HG03354 (cell line): ENCODE results near the gene GOLGA3.
"Not testable (repeated sequence)": the region's sequence is repeated elsewhere in the genome, so short reads cannot be mapped to it uniquely, and the experiment has no call there.

Experiments used
- ATAC-seq: cut with Tn5 transposase; IDR thresholded peaks from one replicate; pipeline ENCODE4 v1.9.1; 2021; ENCODE audit warnings: mild to moderate bottlenecking; ENCODE audit not compliant: unreplicated experiment, poor library complexity, severe bottlenecking

Gene GOLGA3

DNA sequence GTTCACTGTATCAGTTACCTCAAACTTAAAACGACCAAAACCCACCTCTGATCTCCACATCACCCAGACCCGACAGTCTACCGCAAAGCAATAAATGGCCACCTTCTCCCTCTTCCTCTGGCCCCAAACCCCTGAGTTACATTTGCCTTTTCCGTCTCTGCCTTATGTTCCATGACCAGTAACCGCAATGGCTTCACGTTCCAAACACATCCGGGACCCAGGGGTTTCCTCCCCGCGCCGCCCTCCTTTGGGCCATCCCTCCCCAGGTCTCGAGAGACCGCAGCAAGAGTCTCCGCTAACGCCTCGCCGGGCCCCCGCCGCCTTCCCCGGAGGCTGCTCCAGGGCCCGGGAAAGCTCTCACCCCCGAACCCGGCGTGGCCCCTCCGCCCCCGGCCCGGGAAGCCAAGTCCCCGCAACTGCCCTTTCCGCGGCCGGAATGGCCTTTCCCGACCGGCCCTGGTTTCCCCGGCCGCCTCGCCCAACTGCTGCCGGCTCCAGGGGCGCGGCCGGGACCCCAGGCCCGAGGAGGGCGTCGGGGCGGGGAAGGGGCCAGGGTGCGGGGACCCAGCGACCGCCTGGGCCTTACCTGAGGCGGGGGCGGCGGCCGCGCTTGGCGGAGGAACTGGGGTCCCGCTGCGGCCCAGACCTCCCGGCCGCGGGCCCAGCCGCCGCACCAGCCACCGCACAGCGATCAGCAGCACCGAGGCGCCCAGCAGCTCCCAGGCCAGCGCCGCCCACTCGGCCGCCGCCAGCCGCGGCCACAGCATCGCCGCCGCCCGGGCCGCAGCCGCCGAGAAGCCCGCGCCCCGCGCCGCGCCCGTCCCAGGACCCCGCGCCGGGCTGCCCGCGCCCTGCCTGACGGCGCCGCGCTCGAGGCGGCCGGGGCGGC, 67.4 kb downstream of the GOLGA3 start, which contains the start of gene ANKLE2:
Gene ANKLE2 (minus strand): TSS at position 801 of the 889 bp plus-strand sequence. CDS start 34 bp downstream, at position 767.
- peak; percentile 47 for ATAC-seq

DNA sequence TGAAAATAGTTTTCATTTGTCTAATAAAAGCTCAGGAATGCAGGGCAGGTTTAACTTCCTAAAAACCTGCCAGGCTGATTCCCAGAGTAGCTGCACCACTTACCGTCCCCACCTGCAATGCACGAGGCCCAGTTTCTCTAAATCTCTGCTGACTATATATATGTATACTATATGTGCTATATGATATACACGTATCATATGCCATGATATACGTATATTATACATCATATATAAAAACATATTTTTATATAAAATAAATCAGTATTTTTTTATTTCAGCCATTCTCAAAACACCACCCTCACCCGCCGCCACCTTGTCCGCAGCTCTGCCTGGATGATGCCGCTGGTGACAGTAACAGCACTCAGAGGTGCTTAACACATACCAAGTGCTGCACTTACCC, 69.3 kb downstream of the GOLGA3 start:
- no peak for ATAC-seq

DNA sequence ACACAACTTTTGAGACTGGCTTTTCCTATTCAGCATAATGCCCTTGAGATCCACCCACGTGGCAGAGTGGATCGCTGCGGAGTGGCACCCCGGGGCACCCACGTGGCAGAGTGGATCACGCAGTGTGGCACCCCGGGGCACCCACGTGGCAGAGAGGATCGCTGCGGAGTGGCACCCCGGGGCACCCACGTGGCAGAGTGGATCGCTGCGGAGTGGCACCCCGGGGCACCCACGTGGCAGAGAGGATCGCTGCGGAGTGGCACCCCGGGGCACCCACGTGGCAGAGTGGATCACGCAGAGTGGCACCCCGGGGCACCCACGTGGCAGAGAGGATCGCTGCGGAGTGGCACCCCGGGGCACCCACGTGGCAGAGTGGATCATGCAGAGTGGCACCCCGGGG, 69.8 kb downstream of the GOLGA3 start:
- ATAC-seq = not testable (repeated sequence)

DNA sequence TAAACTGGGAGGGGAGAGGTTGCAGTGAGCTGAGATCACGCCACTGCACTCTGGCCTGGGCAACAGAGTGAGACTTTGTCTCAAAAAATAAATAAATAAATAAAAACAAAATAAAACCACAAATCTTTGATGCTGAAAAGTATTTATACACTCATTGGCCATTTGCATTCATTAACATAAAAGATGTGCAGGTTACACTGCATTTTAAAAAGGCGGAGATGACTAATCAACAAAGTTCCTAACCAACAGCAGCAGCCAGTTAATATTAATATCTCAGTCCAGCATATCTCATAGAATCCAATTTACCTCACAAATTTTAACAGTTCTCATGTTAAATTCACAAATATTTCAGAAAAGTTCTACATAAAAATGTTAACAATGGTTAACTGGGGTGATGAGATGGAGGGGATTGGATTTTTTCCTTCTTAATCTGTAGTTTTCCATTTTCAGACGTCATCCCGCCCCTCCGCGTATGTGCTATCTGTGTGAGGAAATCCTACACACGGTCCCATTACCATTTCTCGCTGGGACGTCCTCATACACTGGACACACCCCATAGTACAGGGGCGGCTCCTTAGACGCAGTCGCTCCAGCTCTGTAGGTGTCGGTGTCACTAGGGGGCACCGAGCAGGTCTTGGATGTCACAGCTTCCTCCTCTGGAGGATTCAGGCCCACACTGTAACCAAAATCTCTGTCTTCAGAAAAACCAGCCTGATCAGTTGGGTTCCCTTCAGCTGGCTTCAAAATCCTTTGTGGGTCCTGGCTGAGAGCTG, 74.3 kb downstream of the GOLGA3 start:
- ATAC-seq = no peak

DNA sequence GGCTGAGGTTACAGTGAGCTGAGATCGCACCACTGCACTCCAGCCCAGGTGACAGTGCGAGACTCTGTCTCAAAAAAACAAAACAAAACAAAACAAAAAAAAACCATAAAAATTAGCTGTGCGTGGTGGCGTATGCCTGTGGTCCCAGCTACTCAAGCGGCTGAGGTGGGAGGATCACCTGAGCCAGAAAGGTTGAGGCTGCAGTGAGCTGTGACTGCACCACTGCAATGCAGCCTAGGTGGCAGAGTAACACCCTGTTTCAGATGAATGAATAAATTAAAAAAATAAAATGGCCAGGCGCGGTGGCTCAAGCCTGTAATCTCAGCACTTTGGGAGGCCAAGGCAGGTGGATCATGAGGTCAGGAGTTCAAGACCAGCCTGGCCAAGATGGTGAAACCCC, 75.0 kb downstream of the GOLGA3 start:
- ATAC-seq = not testable (repeated sequence)

DNA sequence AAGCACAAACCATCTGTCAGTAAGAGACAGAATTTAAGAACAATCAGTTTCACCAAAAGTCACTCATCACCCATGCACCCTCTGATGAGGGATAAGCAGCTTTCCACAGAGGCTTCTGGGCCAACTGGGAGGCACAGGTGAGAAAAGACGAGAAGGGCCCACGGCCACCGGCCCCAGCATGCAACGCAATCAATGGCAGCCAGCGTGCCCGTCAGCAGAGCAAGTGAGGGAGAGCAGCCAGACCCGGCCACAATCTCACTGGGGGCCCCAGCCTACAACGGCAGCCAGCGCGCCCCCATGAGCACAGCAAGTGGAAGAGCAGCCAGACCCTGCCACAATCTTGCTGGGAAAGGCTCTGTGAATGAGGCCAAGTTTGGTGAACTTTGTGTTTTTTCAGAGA, 80.3 kb downstream of the GOLGA3 start:
- ATAC-seq = no peak

DNA sequence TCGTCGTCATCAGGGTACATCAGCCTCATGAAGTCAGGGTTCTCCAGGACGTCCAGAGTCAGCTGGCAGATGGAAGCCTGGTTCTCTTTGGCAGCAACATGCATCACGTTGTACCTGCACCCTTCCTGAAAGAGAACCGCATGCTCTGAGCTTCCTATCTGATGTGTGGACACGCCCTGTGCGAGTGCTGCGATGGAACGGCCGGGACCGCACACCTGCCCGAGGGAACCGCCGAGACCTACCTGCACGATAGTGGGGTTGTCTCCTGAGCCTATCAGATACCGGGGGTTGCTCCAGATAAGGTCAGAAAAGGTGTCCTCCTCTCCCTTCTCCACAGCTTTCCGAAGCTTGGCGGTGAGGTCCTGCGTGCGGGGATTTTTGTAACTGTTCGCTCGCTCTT, 80.8 kb downstream of the GOLGA3 start:
- ATAC-seq = no peak

DNA sequence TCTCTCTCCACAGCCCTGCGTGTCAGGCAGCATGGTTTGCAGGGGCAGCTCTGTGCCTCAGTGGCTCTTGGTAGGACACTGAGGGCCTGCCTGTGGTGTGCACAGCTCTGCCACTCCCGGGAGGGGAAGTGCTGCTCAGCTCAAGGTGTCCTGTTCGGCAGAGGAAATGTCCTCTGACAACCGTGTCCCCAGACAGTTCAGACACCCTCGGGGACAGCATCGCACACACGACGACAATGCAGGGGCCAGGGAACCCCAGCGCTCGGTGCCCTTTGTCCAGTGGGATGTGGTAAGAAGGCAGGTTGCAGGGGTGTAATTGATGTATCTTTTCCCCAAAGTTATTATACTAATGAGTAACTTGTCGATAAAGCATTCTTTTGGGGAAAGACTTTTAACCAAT, 81.3 kb downstream of the GOLGA3 start:
- no peak for ATAC-seq

DNA sequence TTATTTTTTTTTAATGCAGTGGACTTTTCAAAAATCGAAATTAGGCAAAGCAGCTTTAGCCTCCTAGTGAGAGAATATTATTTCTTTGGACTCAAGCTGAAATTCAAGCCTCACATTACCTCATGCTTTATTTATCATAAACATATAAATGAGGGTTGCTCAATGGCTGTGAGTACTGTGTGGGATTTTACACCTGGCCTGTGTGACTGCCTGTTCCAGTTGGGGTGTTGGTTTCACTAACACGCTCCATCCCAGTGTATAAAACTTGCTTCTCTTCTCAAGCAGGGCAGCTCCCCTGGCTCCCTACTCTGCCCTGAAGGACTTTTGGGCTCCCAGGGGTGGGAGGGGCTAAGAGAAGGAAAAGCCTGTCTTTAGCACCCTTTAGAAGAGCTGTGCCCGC, 82.1 kb downstream of the GOLGA3 start:
- no peak for ATAC-seq

DNA sequence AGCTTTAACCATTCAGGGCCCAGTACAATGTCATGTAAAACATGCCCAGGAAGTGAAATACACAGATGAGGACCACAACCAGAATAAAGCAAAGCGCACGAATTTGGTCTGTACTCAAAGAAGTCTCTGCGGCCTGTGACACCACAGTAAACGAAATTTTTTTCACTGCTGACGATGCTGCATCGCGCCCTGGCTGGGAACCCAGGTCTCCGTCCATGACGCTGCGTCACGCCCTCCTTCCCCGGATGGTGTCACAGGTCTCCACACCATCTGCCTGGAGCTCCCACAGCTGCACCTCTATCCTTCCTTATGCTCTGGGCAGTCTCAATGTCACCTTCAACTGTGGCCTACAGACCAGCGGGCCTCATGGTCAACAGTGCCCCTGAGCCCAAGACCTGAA, 84.8 kb downstream of the GOLGA3 start:
- no peak for ATAC-seq

DNA sequence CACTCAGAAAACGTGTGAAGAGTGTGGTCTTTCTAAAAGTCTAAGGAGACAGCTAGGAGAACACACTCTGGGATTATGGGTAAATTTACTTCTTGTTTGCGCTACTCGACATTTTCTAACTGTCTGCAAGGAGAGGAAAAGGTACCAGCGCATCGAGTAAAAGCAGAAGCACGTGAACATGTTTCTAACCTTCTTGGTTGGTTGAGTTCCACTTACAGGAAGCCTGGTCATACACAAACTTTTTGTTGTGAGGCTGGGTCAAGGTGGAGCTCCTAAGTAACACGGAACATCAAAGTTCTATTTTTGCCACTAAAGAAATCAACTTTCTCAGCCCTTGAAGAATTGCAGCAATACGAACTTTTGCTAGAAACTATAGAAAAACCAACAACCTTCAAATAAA, 87.0 kb downstream of the GOLGA3 start:
- no peak for ATAC-seq

DNA sequence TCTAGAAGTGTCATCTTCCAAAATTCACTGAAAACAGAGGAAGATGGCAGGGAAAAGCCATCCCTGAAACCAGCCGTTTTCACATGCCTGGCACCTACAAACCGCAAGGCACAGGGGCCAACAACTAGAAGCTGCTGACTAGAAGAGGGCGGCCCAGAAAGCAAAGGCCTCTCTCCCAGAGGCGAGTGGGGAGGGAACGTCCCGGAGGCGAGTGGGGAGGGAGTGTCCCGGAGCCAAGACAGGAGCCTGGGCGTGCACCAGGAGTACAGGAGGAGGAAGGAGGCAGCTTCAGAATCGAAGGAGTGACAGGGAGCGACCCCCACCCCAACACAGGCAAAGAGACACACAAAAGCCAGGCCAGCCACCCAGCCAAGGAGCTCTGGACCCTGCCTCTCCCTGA, 88.0 kb downstream of the GOLGA3 start:
- ATAC-seq = no peak

DNA sequence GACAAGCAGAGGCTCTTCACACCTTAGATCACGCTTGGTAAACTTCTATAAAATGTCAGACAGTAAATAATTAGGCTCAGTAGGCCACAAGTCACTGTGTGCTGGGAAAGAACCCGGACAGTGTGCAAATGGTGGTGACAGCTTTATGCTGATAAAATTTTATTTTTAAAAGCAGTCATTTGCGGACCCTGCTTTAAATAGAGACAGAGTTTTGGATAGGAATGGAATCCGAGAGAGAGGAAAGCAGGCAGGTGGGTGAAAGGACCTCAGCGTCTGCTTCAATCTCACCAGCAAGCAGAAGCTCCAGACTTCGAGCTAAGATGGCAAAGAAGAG, 88.4 kb downstream of the GOLGA3 start:
- no peak for ATAC-seq

DNA sequence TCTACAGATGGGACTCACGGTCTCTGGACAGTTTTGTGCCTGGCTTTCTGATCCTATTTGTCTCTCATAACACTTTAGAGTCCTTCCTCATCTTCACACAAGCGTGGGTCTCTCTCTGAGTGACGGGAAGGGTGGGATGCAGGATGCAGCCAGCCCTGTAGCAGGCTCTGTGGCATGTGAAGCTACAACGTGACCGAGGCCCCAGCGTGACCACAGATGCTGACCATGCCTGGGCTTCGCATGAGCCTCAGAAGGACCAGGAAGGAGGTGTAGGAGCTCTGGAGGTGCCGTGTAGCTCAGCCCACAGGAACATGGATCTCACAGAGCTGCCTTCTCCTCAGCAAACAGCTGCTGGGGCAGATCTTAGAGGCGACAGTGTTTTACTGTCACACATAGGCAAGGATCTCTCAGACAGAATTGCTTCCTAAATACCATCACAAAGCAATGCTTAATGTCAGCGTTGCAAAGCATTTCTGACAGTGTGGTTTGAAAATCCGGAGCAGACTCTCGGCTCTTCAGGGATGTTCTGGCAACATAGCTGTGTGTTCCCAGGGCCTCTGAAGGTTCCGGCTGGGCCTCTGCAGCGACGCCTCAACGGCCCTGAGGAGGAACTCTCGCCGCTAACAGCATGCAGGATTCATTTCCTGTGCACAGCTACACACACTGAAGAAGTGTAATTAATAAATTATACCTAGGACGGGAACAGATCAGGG, 88.9 kb downstream of the GOLGA3 start:
- ATAC-seq = no peak

DNA sequence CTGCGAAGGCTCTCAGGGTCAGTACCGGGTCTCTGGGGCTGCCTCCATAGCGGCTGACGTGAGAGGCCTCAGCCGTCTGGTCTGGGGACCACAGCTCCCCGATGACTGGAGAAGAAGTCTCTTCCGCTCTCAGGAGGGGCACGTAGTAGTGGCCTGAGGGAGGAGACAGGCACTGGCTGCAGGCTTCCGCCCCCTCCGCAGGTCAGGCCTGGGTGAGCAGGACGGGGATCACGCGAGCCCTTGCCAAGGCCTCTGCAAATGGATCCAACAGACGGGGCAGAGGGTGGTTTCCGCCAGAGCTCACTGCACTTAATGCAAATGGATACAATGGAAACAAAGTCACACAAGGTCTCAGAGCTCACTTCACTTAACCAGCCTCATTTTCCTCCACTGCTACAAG, 91.8 kb downstream of the GOLGA3 start:
- ATAC-seq = no peak

DNA sequence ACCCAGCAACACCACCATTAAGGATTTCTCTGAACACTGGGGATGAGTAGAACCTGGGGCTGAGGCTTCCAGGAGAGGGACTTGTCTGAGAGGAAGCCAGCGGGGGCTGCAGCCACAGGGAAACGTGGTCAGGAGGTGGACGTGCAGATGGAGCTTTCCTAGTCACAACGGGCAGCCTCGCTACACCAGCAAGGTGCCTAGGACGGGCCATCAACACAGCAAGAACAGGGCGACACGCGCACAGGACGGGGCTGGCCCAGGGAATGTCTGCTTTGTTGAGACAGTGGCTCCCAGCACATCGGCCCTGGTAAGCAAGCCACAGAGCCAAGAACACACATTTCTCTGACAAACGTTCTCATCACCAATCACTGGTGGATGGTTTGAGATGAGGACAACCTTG, 92.3 kb downstream of the GOLGA3 start:
- no peak for ATAC-seq

DNA sequence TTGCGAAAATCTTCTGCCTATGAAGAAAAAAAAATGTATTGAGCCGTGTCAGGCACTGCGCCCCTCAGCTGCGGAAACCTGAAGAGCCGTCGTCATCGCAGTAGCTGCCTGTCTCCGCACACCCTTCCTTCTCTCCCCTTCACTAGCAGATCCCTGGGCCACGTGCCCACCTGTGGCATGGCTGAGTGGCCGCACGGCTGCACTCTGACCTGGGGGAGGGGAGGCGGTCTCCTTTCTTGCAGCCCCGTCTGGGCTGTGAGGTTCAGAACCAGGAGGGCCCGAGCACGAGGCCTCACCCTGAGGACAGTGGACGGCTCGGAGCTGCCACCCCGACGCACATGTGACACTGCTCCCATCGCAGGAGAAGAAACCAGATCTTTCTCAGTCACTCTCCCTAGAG, 93.2 kb downstream of the GOLGA3 start:
- no peak for ATAC-seq

DNA sequence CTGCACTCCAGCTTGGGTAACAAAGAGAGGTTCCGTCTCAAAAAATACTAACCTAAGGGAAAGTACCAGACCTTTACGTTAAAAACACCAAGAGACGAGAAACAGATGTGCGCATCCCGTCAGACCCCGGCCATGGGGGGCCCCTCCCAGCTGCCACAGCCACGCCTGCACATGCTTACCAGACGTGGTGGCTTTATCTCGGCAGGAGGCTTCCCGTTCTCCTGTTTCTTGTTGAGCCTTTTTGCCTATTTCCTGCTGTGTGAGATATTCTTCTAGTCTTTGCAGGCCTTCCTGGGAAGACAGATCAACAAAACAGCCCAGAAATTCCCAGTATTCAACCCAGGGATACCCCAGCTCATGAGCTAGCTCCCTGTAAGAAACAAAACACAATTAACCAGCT, 94.5 kb downstream of the GOLGA3 start:
- no peak for ATAC-seq

DNA sequence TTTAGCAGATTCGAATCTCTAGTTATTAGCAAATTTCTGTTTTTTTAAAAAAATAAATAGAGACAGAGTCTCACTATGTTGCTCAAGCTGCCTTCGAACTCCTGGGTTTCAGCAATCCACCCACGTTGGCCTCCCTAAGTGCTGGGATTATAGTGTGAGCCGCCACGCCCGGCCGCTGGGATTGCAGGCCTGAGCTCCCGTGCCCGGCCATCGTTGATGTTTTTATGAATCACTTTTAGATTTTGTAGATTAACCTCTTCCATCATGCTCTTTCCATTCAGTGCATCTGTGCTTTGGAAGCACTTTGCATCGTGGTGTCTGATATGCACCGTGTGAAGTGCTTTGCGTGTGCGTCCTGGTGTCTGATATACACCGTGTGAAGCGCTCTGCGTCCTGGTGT, 97.1 kb downstream of the GOLGA3 start:
- ATAC-seq = no peak

DNA sequence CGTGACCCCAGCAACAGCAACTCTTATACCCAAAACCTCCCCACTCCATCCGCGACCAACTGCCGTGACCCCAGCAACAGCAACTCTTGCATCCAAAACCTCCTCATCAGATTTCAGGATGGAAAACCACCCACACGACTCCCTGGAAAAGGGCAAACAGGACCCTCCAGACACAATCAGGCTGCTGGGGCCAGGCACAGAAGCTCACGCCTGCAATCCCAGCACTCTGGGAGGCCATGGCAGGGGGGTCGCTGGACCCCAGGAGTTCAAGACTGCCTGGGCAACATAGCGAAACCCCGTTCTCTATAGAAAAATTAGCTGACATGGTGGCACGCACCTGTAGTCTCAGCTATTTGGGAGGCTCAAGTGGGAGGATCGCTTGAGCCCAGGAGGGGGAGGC, 98.3 kb downstream of the GOLGA3 start:
- ATAC-seq = no peak
